Measurements from ENCODE around the gene PMS2.
A peak's percentile ranks its signal among the peaks of the same experiment; 100 is the strongest.
"Not testable (repeated sequence)": the region's sequence is repeated elsewhere in the genome, so short reads cannot be mapped to it uniquely, and the experiment has no call there.

The PMS2 gene

DNA sequence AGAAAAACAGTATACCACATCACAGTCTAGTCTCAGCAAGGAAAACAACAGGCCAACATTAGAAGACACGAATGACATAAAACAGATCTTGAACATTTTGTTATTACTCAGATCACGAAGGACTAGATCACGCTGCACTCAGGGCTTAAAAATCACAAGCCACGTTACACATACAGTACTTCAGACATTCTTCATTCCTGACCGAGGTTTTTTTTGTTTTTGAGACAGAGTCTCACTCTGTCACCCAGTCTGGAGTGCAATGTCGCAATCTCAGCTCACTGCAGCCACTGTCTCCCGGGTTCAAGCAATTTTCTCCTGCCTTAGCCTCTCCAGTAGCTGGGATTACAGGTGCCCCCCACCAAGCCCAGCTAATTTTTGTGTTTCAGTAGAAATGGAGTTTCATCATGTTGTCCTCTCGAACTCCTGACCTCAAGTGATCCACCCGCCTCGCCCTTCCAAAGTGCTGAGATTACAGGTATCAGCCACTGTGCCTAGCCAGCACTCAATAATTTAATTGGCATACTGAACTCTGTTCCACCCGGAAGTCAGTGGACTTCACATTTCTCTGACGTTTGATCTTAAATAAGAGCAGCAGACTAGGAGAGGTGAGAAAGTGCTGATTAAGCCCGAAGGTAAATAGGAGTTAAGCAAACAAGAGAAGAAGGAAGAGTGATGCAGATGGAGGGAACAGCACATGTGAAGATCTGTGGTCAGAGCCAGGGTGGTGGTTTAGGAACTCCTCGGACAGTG, 3.7 kb upstream of the PMS2 start:
- DNase-seq, result peak in 1 of 5 donors; percentile 18

- DNase-seq, result no peak
Observed at GRCh38 chr7:6011541-6011940, 2.7 kb upstream of the PMS2 start.

- not testable (repeated sequence) for DNase-seq
Observed at GRCh38 chr7:6010370-6010769, 1.5 kb upstream of the PMS2 start.

- not testable (repeated sequence) for DNase-seq
Observed at GRCh38 chr7:6007835-6008590, 836 bp downstream of the PMS2 start.

DNA sequence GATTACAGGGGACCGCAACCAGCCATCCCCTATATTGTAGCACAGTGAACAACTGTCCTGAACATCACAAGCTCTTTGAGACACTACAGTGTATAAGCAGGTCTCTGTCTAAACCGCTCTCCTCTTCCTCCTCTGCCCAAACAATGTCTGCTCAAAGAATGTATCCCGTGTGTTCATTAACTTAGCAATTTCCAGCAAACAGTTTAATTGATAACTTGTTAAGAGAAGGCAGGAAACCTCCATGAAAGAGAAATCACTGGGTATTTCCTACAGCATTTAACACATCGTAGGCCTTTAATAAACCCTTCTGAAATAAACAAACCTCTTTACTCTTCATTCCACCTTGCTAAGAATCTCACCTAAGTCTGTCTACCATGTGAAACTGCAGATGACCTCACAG, 1.5 kb downstream of the PMS2 start:
- no peak for DNase-seq

GRCh38 chr7:5997210-5997808, 11.5 kb downstream of the PMS2 start:
- DNase-seq, result peak in 4 of 5 donors; percentile 23 to 39 (median 30)

DNA sequence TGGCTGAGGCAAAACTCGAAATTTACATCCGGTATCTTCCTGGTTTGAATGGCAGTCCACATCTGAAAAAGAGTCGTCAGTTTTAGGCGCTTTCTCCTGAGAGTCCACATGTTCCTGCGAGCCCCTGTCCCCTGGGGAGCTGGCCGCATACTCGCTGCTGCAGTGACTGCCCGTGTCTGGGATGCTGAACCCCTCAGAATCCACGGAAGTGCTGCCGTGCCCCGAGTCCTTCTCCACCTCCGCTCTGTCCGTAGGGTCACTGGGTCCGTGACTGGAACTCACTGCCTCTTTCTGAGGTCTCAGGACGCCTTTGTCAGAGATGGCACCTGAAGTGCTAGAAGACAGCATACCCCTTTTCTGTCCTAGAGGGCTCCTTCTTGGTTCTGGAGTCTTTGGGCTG, 21.8 kb downstream of the PMS2 start:
- not testable (repeated sequence) for DNase-seq

GRCh38 chr7:5979680-5980314, 29.1 kb downstream of the PMS2 start:
- DNase-seq, result not testable (repeated sequence)

DNA sequence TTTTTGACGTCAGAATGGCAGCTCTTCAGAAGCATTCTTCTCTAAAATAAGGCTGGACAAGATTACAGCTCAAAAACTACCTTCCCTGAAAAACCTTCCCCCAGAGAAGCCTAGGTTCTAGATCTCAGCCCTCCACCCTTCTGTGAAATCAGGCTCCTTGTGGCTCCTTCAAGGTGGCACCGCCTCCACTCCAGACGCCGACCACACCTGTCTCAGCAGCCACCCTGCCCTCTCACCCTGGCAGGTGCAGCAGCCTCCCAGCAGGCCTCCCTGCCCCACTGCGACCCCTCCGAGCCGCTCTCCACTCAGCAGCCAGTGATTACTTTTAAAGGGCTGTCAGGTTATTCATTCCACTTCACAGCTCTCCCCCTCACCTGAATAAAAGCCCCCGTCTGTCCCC, 35.3 kb downstream of the PMS2 start:
- DNase-seq, result not testable (repeated sequence)

- DNase-seq, result not testable (repeated sequence)
Observed at GRCh38 chr7:5970347-5970911, 38.4 kb downstream of the PMS2 start, which contains the start of gene RSPH10B. Gene RSPH10B, minus strand, starts transcription at chr7:5970689. Its CDS starts 3,573 bp downstream, at chr7:5967116.

DNA sequence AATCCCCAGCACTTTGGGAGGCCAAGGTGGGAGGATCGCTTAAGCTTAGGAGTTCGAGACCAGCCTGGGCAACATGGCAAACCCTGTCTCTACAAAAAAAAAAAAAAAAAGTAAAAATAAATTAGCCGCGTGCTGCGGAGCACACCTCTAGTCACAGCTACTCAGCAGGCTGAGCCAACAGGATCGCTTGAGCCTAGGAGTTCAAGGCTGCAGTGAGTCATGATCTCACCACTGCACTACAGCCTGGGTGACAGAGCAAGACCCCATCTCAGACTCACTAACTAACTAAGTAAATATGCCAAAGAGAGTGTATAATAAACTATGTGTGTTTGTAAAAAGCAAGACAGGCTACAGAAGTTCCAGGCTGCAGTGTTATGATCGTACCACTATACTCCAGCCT, 45.0 kb downstream of the PMS2 start:
- not testable (repeated sequence) for DNase-seq

DNA sequence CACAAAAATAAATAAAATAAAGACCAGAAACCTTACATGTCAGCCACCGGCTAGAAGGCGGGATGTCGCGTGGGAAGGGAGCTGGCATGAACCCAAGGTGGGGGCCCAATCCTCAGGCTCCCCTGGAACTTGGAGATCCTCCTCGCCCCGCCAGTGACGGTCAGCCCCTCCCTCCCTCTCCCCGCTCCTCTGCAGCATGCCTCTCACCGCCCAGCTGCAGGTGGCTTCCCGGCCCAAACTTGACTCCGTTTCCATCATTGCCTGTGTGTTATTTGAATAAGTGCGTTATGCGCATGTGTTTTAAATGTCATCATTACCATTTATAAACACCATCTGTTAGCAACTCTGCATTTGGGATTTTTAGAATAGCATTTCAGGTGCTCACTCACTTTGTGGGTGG, 45.6 kb downstream of the PMS2 start:
- not testable (repeated sequence) for DNase-seq

DNA sequence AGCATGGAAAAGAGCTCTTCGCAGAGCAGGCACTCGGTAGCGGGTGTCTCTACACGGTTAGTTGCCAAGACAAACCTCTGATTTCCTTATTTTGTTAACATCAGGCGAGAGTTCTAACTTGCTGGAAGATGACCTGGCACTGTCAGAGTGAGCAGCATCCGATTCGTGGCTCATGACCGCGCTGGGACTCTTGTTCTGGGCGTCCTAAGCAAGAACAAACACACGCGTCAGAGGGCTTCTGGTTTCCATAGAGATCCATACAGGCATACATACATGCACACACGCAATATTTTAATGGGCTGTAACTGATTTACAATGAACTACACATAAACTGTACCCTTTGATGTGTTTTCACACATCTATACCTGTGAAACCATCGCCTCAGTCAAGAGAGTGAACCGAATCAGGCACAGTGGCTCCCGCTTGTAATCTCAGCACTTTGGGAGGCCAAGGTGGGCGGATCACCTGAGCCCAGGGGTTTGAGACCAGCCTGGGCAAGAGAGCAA, 73.9 kb downstream of the PMS2 start:
- not testable (repeated sequence) for DNase-seq

DNA sequence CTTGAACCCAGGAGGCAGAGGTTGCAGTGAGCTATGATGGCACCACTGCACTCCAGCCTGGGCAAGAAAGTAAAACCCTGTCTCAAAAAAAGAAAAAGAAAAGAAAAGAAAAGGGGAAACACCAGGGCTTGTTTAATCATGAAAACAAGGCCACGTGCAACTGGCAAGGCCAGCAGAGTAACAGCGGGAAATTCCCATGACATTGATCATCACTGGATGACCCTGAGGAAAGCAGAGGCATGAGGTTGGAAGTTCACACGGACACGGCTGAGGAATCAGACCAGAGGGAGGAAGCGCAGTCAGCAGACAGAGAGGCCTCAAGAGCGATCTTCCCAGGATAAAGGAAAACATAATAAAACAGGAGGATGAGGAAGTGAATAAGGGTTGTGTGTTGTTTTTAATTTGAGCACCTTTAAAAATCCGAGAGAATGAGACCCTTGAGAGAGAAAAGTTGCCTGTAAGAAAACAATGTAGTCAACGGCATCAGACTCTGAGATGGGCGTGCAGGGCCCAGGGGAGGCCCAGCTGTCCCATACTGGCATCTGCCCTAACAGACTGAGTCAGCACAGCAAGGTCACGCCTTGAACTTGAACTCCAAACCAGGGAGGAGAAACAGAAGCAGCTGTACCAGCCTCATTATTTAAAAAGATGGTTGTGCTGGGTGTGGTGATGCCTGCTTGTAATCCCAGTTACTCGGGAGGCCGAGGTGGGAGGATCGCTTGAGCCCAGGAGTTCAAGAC, 76.8 kb downstream of the PMS2 start:
- DNase-seq, result not testable (repeated sequence)

DNA sequence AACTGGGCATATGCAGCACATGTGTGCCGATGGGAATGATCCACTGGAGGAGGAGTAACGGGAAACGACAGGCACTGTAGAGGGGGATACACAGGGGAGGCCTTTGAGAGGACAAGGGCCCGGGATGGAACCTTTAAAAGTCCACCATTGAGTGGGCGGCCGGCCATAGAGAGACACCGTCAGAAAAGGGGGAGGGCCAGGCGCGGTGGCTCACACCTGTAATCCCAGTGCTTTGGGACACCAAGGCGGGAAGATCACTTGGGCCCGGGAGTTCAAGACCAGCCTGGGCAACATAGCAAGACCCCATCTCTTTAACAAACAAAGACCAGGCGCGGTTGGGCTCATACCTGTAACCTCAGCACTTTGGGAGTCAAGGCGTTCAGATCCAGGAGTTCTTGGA, 77.6 kb downstream of the PMS2 start:
- peak in 1 of 5 donors; percentile 1 for DNase-seq

DNA sequence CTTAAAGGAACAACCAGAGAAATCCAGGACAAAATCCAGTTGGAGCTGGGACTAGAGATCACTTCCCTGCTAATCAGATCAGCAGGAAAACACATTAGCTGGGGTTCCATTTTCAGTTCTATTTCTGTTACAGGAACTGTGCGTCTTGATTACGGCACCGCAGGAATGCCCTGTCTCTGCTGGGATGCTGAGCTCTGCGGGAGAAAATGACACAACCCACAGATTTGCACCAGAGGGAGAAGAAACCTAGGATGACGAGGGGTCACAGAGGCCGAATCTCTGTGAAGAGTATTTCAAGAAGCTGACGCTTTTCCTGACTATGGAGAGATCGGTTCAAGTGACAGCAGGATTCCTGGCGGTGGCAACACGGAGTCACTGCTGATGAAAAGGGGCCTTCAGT, 78.6 kb downstream of the PMS2 start:
- not testable (repeated sequence) for DNase-seq

GRCh38 chr7:5926263-5926870, 82.5 kb downstream of the PMS2 start:
- DNase-seq, result not testable (repeated sequence)

GRCh38 chr7:5924630-5925029, 84.2 kb downstream of the PMS2 start:
- not testable (repeated sequence) for DNase-seq

GRCh38 chr7:5924180-5924579, 84.7 kb downstream of the PMS2 start:
- not testable (repeated sequence) for DNase-seq

All from T-helper 1 cell (primary cell).